Upper lobe of left lung (tissue), 6 donors: ENCODE measurements around the gene GPR141. TPM values are rescaled to one million over a fixed set of nuclear protein-coding genes. Genes with fewer than 3 reads are reported as not detected.

Experiments used
- ATAC-seq, 2 donors: fragments of 200-7000 bp; cut with Tn5 transposase; one replicate each; pipeline ENCODE4 v1.9.1; 2022; ENCODE audit warnings: mild to moderate bottlenecking in 2 of 2, moderate library complexity in 2 of 2; ENCODE audit not compliant: low FRiP score in 2 of 2
- DNase-seq, 2 donors: peaks; one replicate each; pipeline ENCODE4 v3.0.0-alpha.2; 2019 to 2020
- H3K27ac ChIP-seq, 4 donors: fragments of 200-600 bp; sonication (generic); one replicate each; pipeline ENCODE4 v1.5.1; 2016 to 2019
- H3K27me3 ChIP-seq, 4 donors: fragments of 200-600 bp; sonication (generic); one replicate each; pipeline ENCODE4 v1.5.1; 2017 to 2019
- H3K36me3 ChIP-seq, 4 donors: fragments of 200-600 bp; sonication (generic); one replicate each; pipeline ENCODE4 v1.5.1; 2016 to 2019
- H3K4me1 ChIP-seq, 4 donors: fragments of 200-600 bp; sonication (generic); one replicate each; pipeline ENCODE4 v1.5.1; 2018 to 2019
- H3K4me3 ChIP-seq, 4 donors: fragments of 200-600 bp; sonication (generic); one replicate each; pipeline ENCODE4 v1.5.1; 2017 to 2019; ENCODE audit warnings: mild to moderate bottlenecking in 2 of 4, moderate library complexity in 1 of 4
- H3K9me3 ChIP-seq, 4 donors: fragments of 200-600 bp; sonication (generic); one replicate each; pipeline ENCODE4 v1.5.1; 2018 to 2019
- EP300 ChIP-seq, 4 donors: sonication (generic); formaldehyde crosslinking; IDR thresholded peaks; one replicate each; pipeline ENCODE4 v1.5.1; 2017; ENCODE audit warnings: antibody characterized with exemption in 4 of 4, control low read depth in 2 of 4
- POLR2A ChIP-seq, 4 donors: fragments of 450-650 bp; IDR thresholded peaks; one replicate each; pipeline ENCODE4 v1.5.1; 2016 to 2017; ENCODE audit warnings: antibody characterized with exemption in 4 of 4, mild to moderate bottlenecking in 2 of 4
- POLR2AphosphoS5 ChIP-seq, 2 donors: sonication (generic); formaldehyde crosslinking; IDR thresholded peaks; one replicate each; pipeline ENCODE4 v1.5.1; 2017; ENCODE audit warnings: antibody characterized with exemption in 2 of 2
- WGBS, 2 donors: methylation state at CpG; one replicate each; pipeline ENCODE4 v1.1.5; 2017 to 2018; 5-methylcytosine and 5-hydroxymethylcytosine counted together
- total RNA-seq, 6 donors: library from RNA; depleted of rRNA in 4 of 6; stranded (reverse); fragments of >200 nt in 4 of 6; gene quantifications; one replicate each; pipeline versions ENCODE4 v1.1.0 to v1.2.1, GENCODE V29; 2016 to 2021
- TF ChIP-seq, protein P1 (sequence below), 6 experiments: fragments of 450-650 bp in 4 of 6; fragments of 200-600 bp in 2 of 6; sonication (generic) in 2 of 6; IDR thresholded peaks; one replicate each; pipeline ENCODE4 v1.5.1; 2016 to 2019; ENCODE audit warnings: antibody characterized with exemption in 6 of 6
- donor health status: DM: no; HTN: no; CAD: no; lungs with moderate emphysema.
- donor health status: DM: no; HTN: yes; CAD: no; lungs with severe emphysema.

The GPR141 gene
- total RNA-seq, 6 donors from 2014 or later: 1.4 to 4.4 (median 3.9) TPM; not detected in 1

DNA sequence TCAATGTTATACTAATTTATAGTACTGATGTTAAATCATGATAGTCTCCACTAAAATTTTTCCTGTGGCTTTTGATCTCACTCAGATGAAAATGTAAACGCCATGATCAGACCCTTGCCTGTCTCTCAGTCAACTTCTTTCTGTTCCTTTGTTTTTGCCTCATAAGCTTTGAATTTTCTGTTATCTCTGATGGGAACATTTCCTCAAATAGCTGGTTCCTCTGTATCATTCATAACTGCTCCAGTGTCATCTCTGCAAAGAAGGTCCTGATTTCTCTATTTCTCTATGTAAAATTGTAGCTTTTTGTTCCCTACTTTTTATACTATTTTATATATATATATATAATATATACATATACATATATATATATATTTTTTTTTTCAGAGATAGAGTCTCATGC is 67.5 kb downstream of the GPR141 start:
- no peaks in the 10 kb centered on the region for H3K27me3 ChIP-seq
- no peak for TF ChIP-seq EP300 (IDR thresholded peaks at IDR 0.05)
- TF ChIP-seq POLR2AphosphoS5 (IDR thresholded peaks at IDR 0.05): no peak
- no peak for TF ChIP-seq POLR2A (IDR thresholded peaks at IDR 0.05)
- TF ChIP-seq, protein P1, sequence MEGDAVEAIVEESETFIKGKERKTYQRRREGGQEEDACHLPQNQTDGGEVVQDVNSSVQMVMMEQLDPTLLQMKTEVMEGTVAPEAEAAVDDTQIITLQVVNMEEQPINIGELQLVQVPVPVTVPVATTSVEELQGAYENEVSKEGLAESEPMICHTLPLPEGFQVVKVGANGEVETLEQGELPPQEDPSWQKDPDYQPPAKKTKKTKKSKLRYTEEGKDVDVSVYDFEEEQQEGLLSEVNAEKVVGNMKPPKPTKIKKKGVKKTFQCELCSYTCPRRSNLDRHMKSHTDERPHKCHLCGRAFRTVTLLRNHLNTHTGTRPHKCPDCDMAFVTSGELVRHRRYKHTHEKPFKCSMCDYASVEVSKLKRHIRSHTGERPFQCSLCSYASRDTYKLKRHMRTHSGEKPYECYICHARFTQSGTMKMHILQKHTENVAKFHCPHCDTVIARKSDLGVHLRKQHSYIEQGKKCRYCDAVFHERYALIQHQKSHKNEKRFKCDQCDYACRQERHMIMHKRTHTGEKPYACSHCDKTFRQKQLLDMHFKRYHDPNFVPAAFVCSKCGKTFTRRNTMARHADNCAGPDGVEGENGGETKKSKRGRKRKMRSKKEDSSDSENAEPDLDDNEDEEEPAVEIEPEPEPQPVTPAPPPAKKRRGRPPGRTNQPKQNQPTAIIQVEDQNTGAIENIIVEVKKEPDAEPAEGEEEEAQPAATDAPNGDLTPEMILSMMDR (IDR thresholded peaks at IDR 0.05): no peak
- ATAC-seq (no peak), DNase-seq (no peak)
- H3K36me3 ChIP-seq: no peaks in the 10 kb centered on the region
- no peaks in the 10 kb centered on the region for H3K9me3 ChIP-seq
- H3K4me1 ChIP-seq: no peaks in the 10 kb centered on the region
- H3K4me3 ChIP-seq: no peak overlapping the region
- H3K27ac ChIP-seq: no peak overlapping the region
- 60 to 63% methylated on average over 1 of the region's 1 CpG for WGBS, 2 donors

DNA sequence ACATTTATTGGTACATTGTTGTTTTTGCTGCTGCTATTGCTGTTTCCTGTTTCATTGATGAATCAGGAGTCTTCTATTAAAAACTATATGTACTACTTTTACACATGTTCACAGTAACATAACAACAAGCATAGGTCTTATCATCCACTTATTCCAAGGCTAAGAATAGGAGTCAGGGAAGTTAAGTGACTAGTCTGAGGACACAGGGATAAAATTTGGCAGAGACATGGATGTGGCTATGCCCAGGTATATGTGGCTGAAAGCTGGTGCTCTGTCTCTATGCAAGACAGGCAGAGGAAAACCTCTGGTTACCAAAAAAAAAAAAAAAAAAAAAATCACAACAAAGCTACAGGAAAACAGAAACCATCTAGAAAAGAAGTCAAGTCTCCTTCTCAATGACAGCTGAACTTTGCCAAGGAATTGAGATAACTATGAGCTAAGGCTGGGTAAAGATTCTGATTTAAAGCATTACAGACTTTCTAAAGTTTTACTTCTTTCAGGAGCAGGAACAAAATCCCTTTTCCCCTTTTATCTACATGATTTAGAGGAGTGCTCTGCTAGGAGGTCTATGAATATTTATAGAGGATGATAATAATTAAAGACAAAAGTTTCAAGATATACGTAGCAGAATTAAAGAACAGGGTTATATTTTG is 70.0 kb downstream of the GPR141 start:
- no peak for TF ChIP-seq EP300 (IDR thresholded peaks at IDR 0.05)
- no peak for TF ChIP-seq POLR2A (IDR thresholded peaks at IDR 0.05)
- TF ChIP-seq, protein P1 (IDR thresholded peaks at IDR 0.05): no peak
- no peak for TF ChIP-seq POLR2AphosphoS5 (IDR thresholded peaks at IDR 0.05)
- no peaks in the 10 kb centered on the region for H3K36me3 ChIP-seq
- no peak for DNase-seq
- no peaks in the 10 kb centered on the region for H3K9me3 ChIP-seq
- no peaks in the 10 kb centered on the region for H3K27me3 ChIP-seq
- ATAC-seq: no peak
- WGBS, 2 donors: 58 to 90% methylated on average over 1 of the region's 1 CpG
- H3K4me3 ChIP-seq: no peak overlapping the region
- no peaks in the 10 kb centered on the region for H3K4me1 ChIP-seq
- no peak overlapping the region for H3K27ac ChIP-seq

DNA sequence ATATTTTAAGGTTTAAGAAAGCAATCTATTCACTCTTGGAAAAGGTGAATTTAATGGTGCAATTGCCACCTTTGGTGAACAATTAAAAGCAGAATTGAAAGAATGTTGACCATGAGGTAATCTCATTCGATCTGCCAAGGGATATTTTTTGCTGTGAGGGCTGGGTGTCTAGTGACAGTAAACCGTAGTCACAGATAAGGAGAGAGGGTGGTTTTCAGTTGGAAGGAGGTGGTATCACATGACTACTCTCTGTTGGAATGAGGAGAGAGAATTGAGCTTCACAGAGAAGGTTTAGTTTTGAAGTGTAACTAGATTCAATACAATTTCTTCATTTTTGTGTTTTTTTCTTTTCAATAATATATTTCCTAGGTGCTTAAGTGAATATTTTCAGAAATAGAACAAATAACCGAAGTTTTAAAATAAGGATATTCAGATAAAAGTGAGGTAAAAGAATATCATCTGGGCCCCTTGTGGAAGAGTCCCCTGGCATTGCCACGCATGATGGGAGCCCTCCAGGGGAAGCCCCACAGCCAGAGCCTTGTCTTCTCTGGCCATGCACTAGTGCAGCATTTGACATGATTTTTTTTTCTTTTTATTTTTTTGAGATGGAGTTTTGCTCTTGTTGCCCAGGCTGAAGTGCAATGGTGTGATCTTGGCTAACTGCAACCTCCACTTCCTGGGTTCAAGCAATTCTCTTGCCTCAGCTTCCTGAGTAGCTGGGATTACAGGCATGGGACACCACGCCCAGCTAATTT is 73.4 kb downstream of the GPR141 start:
- Histone ChIP-seq H3K9me3 (no peaks in the 10 kb centered on the region), H3K4me3 (no peak overlapping the region), H3K36me3 (no peaks in the 10 kb centered on the region), H3K27ac (no peak overlapping the region), H3K27me3 (no peaks in the 10 kb centered on the region), H3K4me1 (no peaks in the 10 kb centered on the region)
- DNase-seq: no peak
- no peak for ATAC-seq
- TF ChIP-seq, protein P1 (IDR thresholded peaks at IDR 0.05): no peak
- TF ChIP-seq EP300 (IDR thresholded peaks at IDR 0.05): no peak
- WGBS, 2 donors: 60 to 68% methylated on average over 5 of the region's 5 CpGs

DNA sequence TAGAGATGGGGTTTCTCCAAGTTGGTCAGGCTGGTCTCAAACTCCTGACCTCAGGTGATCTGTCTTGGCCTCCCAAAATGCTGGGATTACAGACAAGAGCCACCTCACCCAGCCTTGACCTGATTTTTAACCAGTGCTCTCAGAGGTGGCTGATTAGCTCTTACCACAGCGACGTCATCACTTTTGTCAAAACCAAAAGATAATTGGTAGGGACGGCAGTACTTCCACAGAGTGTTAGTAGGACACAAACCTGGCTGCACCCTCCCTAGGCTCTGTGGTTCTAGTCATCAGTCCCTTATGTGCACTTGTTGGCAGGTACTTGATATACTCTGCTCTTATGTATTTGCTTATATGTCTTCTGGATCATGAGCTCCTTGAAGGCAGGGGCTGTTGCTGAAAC is 74.0 kb downstream of the GPR141 start:
- TF ChIP-seq, protein P1 (IDR thresholded peaks at IDR 0.05): no peak
- no peak for TF ChIP-seq POLR2AphosphoS5 (IDR thresholded peaks at IDR 0.05)
- TF ChIP-seq POLR2A (IDR thresholded peaks at IDR 0.05): no peak
- no peak for TF ChIP-seq EP300 (IDR thresholded peaks at IDR 0.05)
- no peak for DNase-seq
- Histone ChIP-seq H3K9me3 (no peaks in the 10 kb centered on the region), H3K4me1 (no peaks in the 10 kb centered on the region), H3K36me3 (no peaks in the 10 kb centered on the region), H3K4me3 (no peak overlapping the region), H3K27me3 (no peaks in the 10 kb centered on the region), H3K27ac (no peak overlapping the region)
- WGBS, 2 donors: 89 to 93% methylated on average over 2 to 3 of the region's 3 CpGs
- no peak for ATAC-seq
